ENCODE measurements around the gene JMJD8.

The JMJD8 gene

GRCh38 chr16:679814-680624, 4.1 kb downstream of the JMJD8 start, which contains the start of gene STUB1 (continued):
- TF ChIP-seq KLF17 (tag by site-specific recombination; IDR thresholded peaks at IDR 0.05): peak; percentile 44; the same call in 1 of the 2 replicates
- no peak for TF ChIP-seq ZNF169 (tag by site-specific recombination; IDR thresholded peaks at IDR 0.05)
- TF ChIP-seq ZNF514 (tag by site-specific recombination; IDR thresholded peaks at IDR 0.05): no peak
- peak; percentile 70 for TF ChIP-seq KLF8 (tag by site-specific recombination; IDR thresholded peaks at IDR 0.05)
- peak; percentile 89 for TF ChIP-seq ZNF837 (tag by site-specific recombination; IDR thresholded peaks at IDR 0.05)
- TF ChIP-seq ZNF830 (tag by site-specific recombination; IDR thresholded peaks at IDR 0.05; ENCODE audit: low read depth): no peak
- TF ChIP-seq ZNF19 (tag by site-specific recombination; IDR thresholded peaks at IDR 0.05; ENCODE audit: low read depth): no peak
- TF ChIP-seq ZNF707 (tag by site-specific recombination; IDR thresholded peaks at IDR 0.05): no peak
- TF ChIP-seq KLF10 (tag by site-specific recombination; IDR thresholded peaks at IDR 0.05): peak; percentile 38; the same call in 1 of the 2 replicates
- TF ChIP-seq ZNF266 (tag by site-specific recombination; IDR thresholded peaks at IDR 0.05; ENCODE audit: low read depth): no peak
- peak; percentile 93 for TF ChIP-seq ZBTB26 (tag by site-specific recombination; optimal IDR thresholded peaks at IDR 0.05)
- TF ChIP-seq ZNF843 (tag by site-specific recombination; IDR thresholded peaks at IDR 0.05): peak; percentile 67
- TF ChIP-seq BCL11B (tag by site-specific recombination; IDR thresholded peaks at IDR 0.05; ENCODE audit: low read depth): peak; percentile 53; the same call in 1 of the 2 replicates
- TF ChIP-seq ZBTB7A (tag by site-specific recombination; IDR thresholded peaks at IDR 0.05; ENCODE audit: low read depth): peak; percentile 98
- no peak for TF ChIP-seq ZNF518A (tag by site-specific recombination; conservative IDR thresholded peaks at IDR 0.05; ENCODE audit: low read depth)
- TF ChIP-seq ZNF211 (tag by site-specific recombination; IDR thresholded peaks at IDR 0.05; ENCODE audit: low read depth): no peak
- TF ChIP-seq ZNF624 (tag by site-specific recombination; IDR thresholded peaks at IDR 0.05): no peak
- TF ChIP-seq GFI1B (tag by site-specific recombination; IDR thresholded peaks at IDR 0.05): no peak
- no peak for TF ChIP-seq ZNF140 (tag by site-specific recombination; IDR thresholded peaks at IDR 0.05)
- no peak for TF ChIP-seq ZNF585B (tag by site-specific recombination; IDR thresholded peaks at IDR 0.05)
- TF ChIP-seq ZBTB44 (tag by site-specific recombination; IDR thresholded peaks at IDR 0.05): no peak
- no peak for TF ChIP-seq ZNF488 (tag by site-specific recombination; IDR thresholded peaks at IDR 0.05)
- TF ChIP-seq PRDM2 (tag by site-specific recombination; IDR thresholded peaks at IDR 0.05; ENCODE audit: borderline replicate concordance): no peak

All from HEK293 (cell line).